NCI-H128 (cell line): ENCODE data around the gene LIN28A.
"Not testable (repeated sequence)": the region's sequence is repeated elsewhere in the genome, so short reads cannot be mapped to it uniquely, and the experiment has no call there.

ENCODE experiments used
- DNase-seq: peaks from one replicate; lab custom pipeline; 2025; ENCODE audit not compliant: unreplicated experiment; lab: John Stamatoyannopoulos, UW

The LIN28A gene

GRCh38 chr1:26385063-26385462 is 25.6 kb upstream of the LIN28A start:
- not testable (repeated sequence) for DNase-seq

GRCh38 chr1:26387447-26387846 is 23.2 kb upstream of the LIN28A start:
- DNase-seq, result no peak

GRCh38 chr1:26388791-26389445 is 21.7 kb upstream of the LIN28A start:
- no peak for DNase-seq

- no peak for DNase-seq
These were observed 20.9 kb upstream of the LIN28A start for GRCh38 chr1:26389604-26390247.

- DNase-seq, result no peak
These were observed 19.2 kb upstream of the LIN28A start for GRCh38 chr1:26391450-26391849.

- no peak for DNase-seq
These were observed 14.9 kb upstream of the LIN28A start for GRCh38 chr1:26395754-26396153.

GRCh38 chr1:26399034-26399433 is 11.6 kb upstream of the LIN28A start:
- DNase-seq, result no peak

GRCh38 chr1:26401891-26402290 is 8.7 kb upstream of the LIN28A start:
- no peak for DNase-seq

GRCh38 chr1:26403656-26404055 is 7.0 kb upstream of the LIN28A start:
- DNase-seq, result no peak

- DNase-seq, result no peak
These were observed 6.0 kb upstream of the LIN28A start for GRCh38 chr1:26404641-26405040.

GRCh38 chr1:26405281-26405915 is 5.2 kb upstream of the LIN28A start:
- DNase-seq, result no peak

GRCh38 chr1:26408604-26409003 is 2.0 kb upstream of the LIN28A start:
- no peak for DNase-seq

GRCh38 chr1:26409191-26409807 is 1.3 kb upstream of the LIN28A start:
- no peak for DNase-seq

GRCh38 chr1:26411624-26412074 is 1.0 kb downstream of the LIN28A start:
- DNase-seq, result no peak

- DNase-seq, result no peak
These were observed 1.7 kb downstream of the LIN28A start for GRCh38 chr1:26412180-26412840.

- no peak for DNase-seq
These were observed 2.4 kb downstream of the LIN28A start for GRCh38 chr1:26413031-26413430.

- peak; percentile 67 for DNase-seq
These were observed 6.6 kb downstream of the LIN28A start for GRCh38 chr1:26417111-26417759.

- DNase-seq, result no peak
These were observed 8.3 kb downstream of the LIN28A start for GRCh38 chr1:26418865-26419349.

- DNase-seq, result no peak
These were observed 8.9 kb downstream of the LIN28A start for GRCh38 chr1:26419494-26419893.

- no peak for DNase-seq
These were observed 19.1 kb downstream of the LIN28A start for GRCh38 chr1:26429721-26430120.
